BJ (cell line): ENCODE measurements around the gene TEDC2. TPM values are rescaled to one million over a fixed set of nuclear protein-coding genes. Genes with fewer than 3 reads are reported as not detected.

Source experiments
- CTCF ChIA-PET: fragments of 350-600 bp; formaldehyde crosslinking; extraction: SDS; loops from one replicate; lab custom pipeline; 2021; ENCODE audit warnings: antibody characterized with exemption, inconsistent platforms; lab: Yijun Ruan, JAX
- POLR2A ChIA-PET: fragments of 300-600 bp; sonication (Branson Sonifier 250); formaldehyde crosslinking; extraction: SDS; loops from one replicate; lab custom pipeline; 2021; ENCODE audit warnings: antibody characterized with exemption; lab: Charles Lee
- DNase-seq: peaks from one replicate; pipeline ENCODE4 v3.0.0-alpha.2; 2011; ENCODE audit warnings: low read depth
- H3K27me3 ChIP-seq: 2 replicates; pipeline ENCODE4 v1.6.0; 2011; ENCODE audit warnings: low read length; ENCODE audit not compliant: control insufficient read depth, insufficient read depth
- H3K36me3 ChIP-seq: 2 replicates; pipeline ENCODE4 v1.5.1; 2011; ENCODE audit warnings: low read length; ENCODE audit not compliant: control insufficient read depth, insufficient read depth
- H3K4me3 ChIP-seq: 2 replicates; pipeline ENCODE4 v1.5.1; 2011; ENCODE audit warnings: low read depth, mild to moderate bottlenecking, control low read depth, low read length
- CTCF ChIP-seq: IDR thresholded peaks from 2 replicates; pipeline ENCODE4 v1.5.1; 2011; ENCODE audit warnings: low read depth, mild to moderate bottlenecking, control low read depth, inconsistent platforms, low read length, moderate library complexity; ENCODE audit not compliant: insufficient read depth
- polyA plus RNA-seq: library from polyadenylated mRNA; depleted of rRNA; stranded (reverse); fragments of >200 nt; gene quantifications from 2 replicates; pipeline ENCODE4 v1.2.3, GENCODE V29; 2011

The TEDC2 gene
- polyA plus RNA-seq, 1 experiment, result 3.7 TPM

- no peaks in the 10 kb centered on the region for H3K27me3 ChIP-seq
- ChIA-PET CTCF (interaction anchor here (0.9 to 2.6 kb wide), 2 partner anchors 20 to 42 kb away, joined by 3 to 6 read pairs; no protein-coding TSS in a partner anchor), POLR2A (no interaction called here)
- no peak for TF ChIP-seq CTCF
- peaks cover 9% of the 10 kb centered on the region for H3K36me3 ChIP-seq
- peak overlapping the region; percentile 58 for H3K4me3 ChIP-seq
- no peak for DNase-seq
These were observed 842 bp upstream of the TEDC2 start for GRCh38 chr16:2458887-2459646.

GRCh38 chr16:2460391-2460713, 443 bp downstream of the TEDC2 start:
- Histone ChIP-seq H3K36me3 (peaks cover 8% of the 10 kb centered on the region), H3K27me3 (no peaks in the 10 kb centered on the region), H3K4me3 (peak overlapping the region; percentile 58)
- POLR2A ChIA-PET, result interaction anchor here (0.6 kb wide), 1 partner anchor 28 kb away, joined by 5 read pairs; no protein-coding TSS in a partner anchor
- no peak for DNase-seq
- CTCF ChIA-PET, result interaction anchor here (2.6 kb wide), 1 partner anchor 41 kb away, joined by 6 read pairs; no protein-coding TSS in a partner anchor
- TF ChIP-seq CTCF, result no peak

- ChIA-PET CTCF (interaction anchor here (2.6 kb wide), 1 partner anchor 40 kb away, joined by 6 read pairs; no protein-coding TSS in a partner anchor), POLR2A (no interaction called here)
- Histone ChIP-seq H3K27me3 (no peaks in the 10 kb centered on the region), H3K36me3 (peaks cover 4% of the 10 kb centered on the region), H3K4me3 (no peak overlapping the region)
- TF ChIP-seq CTCF, result no peak
- no peak for DNase-seq
These were observed 1.0 kb downstream of the TEDC2 start for GRCh38 chr16:2460916-2461315.

- ChIA-PET CTCF (interaction anchor here (0.6 kb wide), 1 partner anchor 75 kb away, joined by 3 read pairs; no protein-coding TSS in a partner anchor), POLR2A (no interaction called here)
- no peaks in the 10 kb centered on the region for H3K36me3 ChIP-seq
These were observed 2.3 kb downstream of the TEDC2 start for GRCh38 chr16:2462031-2462866.

More at GRCh38 chr16:2462031-2462866, 2.3 kb downstream of the TEDC2 start:
- TF ChIP-seq CTCF, result no peak
- no peak for DNase-seq
- no peak overlapping the region for H3K4me3 ChIP-seq
- H3K27me3 ChIP-seq, result no peaks in the 10 kb centered on the region
